HuH-7 (cell line): Measurements from ENCODE around the gene TMEM69.
"Not testable (repeated sequence)": the region's sequence is repeated elsewhere in the genome, so short reads cannot be mapped to it uniquely, and the experiment has no call there.

ENCODE experiments used
- DNase-seq: peaks from one replicate; pipeline ENCODE4 v3.0.0; 2011; ENCODE audit warnings: low spot score

TMEM69 gene

DNA sequence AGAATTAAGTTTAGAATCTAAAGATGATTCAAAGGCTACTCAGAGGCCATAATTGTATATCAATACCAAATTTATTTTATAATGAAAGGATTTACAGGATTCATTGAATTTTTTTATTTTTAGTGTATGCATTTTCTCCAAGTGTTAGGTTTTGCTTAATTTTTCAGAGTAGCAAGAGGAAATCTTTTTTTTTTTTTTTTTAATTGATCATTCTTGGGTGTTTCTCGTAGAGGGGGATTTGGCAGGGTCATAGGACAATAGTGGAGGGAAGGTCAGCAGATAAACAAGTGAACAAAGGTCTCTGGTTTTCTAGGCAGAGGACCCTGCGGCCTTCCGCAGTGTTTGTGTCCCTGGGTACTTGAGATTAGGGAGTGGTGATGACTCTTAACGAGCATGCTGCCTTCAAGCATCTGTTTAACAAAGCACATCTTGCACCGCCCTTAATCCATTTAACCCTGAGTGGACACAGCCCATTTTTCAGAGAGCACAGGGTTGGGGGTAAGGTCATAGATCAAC, 51.7 kb downstream of the TMEM69 start:
- not testable (repeated sequence) for DNase-seq
